Peyer's patch (tissue), 4 donors: Measurements from ENCODE around the gene IFT81. TPM values are rescaled to one million over a fixed set of nuclear protein-coding genes. Genes with fewer than 3 reads are reported as not detected.
"Not testable (repeated sequence)": the region's sequence is repeated elsewhere in the genome, so short reads cannot be mapped to it uniquely, and the experiment has no call there.

Experiments
- DNase-seq, 3 donors: peaks; one replicate each; pipeline ENCODE4 v3.0.0-alpha.2; 2017 to 2019
- H3K27ac ChIP-seq, 4 donors: fragments of 200-600 bp; sonication (generic); one replicate each; pipeline ENCODE4 v1.5.1; 2016 to 2019
- H3K27me3 ChIP-seq, 2 donors: fragments of 200-600 bp; sonication (generic); one replicate each; pipeline ENCODE4 v1.5.1; 2019
- H3K36me3 ChIP-seq, 3 donors: fragments of 200-600 bp; sonication (generic); one replicate each; pipeline ENCODE4 v1.5.1; 2016 to 2019
- H3K4me1 ChIP-seq, 4 donors: fragments of 200-600 bp; sonication (generic); one replicate each; pipeline ENCODE4 v1.5.1; 2016 to 2019
- H3K4me3 ChIP-seq, 4 donors: fragments of 200-600 bp; sonication (generic); 1 replicate in 3 of 4; 2 replicates in 1 of 4; pipeline ENCODE4 v1.5.1; 2016 to 2019; ENCODE audit warnings: mild to moderate bottlenecking in 1 of 4
- H3K9me3 ChIP-seq, 4 donors: fragments of 200-600 bp; sonication (generic); one replicate each; pipeline ENCODE4 v1.5.1; 2016 to 2019; ENCODE audit warnings: mild to moderate bottlenecking in 1 of 4
- CTCF ChIP-seq, 6 experiments: fragments of 450-650 bp in 4 of 6; fragments of 200-600 bp in 2 of 6; sonication (generic) in 1 of 6; IDR thresholded peaks; one replicate each; pipeline ENCODE4 v1.5.1; 2017 to 2019; ENCODE audit warnings: antibody characterized with exemption in 6 of 6, mild to moderate bottlenecking in 3 of 6, moderate library complexity in 1 of 6
- POLR2A ChIP-seq, 2 donors: fragments of 450-650 bp; IDR thresholded peaks; one replicate each; pipeline ENCODE4 v1.5.1; 2017; ENCODE audit warnings: antibody characterized with exemption in 2 of 2, mild to moderate bottlenecking in 2 of 2, moderate library complexity in 2 of 2
- total RNA-seq, 4 donors: library from RNA; depleted of rRNA; stranded (reverse); fragments of >200 nt; gene quantifications; one replicate each; pipeline ENCODE4 v1.1.0, GENCODE V29; 2016

The IFT81 gene
- total RNA-seq, 4 donors from 2014 or later: 2.5 to 20.6 (median 7.5) TPM

- DNase-seq: no peak
- Histone ChIP-seq H3K27ac (no peak overlapping the region), H3K36me3 (no peaks in the 10 kb centered on the region), H3K4me1 (peaks cover 0 to 3% (median 0%) of the 10 kb centered on the region in 4 donors), H3K9me3 (no peaks in the 10 kb centered on the region), H3K27me3 (no peaks in the 10 kb centered on the region), H3K4me3 (no peak overlapping the region)
- TF ChIP-seq POLR2A (IDR thresholded peaks at IDR 0.05) (no peak), CTCF (IDR thresholded peaks at IDR 0.05) (no peak)
Measured at GRCh38 chr12:110227138-110227537, 103.0 kb downstream of the IFT81 start.

GRCh38 chr12:110228348-110228747, 104.2 kb downstream of the IFT81 start:
- not testable (repeated sequence) for H3K36me3 ChIP-seq, H3K27me3 ChIP-seq, H3K9me3 ChIP-seq, H3K27ac ChIP-seq, H3K4me1 ChIP-seq, DNase-seq, H3K4me3 ChIP-seq

GRCh38 chr12:110228756-110229155, 104.6 kb downstream of the IFT81 start:
- peaks cover 0 to 5% (median 2%) of the 10 kb centered on the region in 4 donors for H3K4me1 ChIP-seq

GRCh38 chr12:110229409-110229808, 105.3 kb downstream of the IFT81 start:
- TF ChIP-seq CTCF (IDR thresholded peaks at IDR 0.05): no peak
- no peak for TF ChIP-seq POLR2A (IDR thresholded peaks at IDR 0.05)
- H3K4me1 ChIP-seq: peaks cover 0 to 11% (median 3%) of the 10 kb centered on the region in 4 donors
- DNase-seq: no peak
- H3K9me3 ChIP-seq: no peaks in the 10 kb centered on the region
- H3K27ac ChIP-seq: no peak overlapping the region
- H3K27me3 ChIP-seq: no peaks in the 10 kb centered on the region
- no peaks in the 10 kb centered on the region for H3K36me3 ChIP-seq
- H3K4me3 ChIP-seq: no peak overlapping the region

More at GRCh38 chr12:110228756-110229155, 104.6 kb downstream of the IFT81 start:
- H3K27me3 ChIP-seq: no peaks in the 10 kb centered on the region
- TF ChIP-seq CTCF (IDR thresholded peaks at IDR 0.05) (no peak), POLR2A (IDR thresholded peaks at IDR 0.05) (no peak)
- H3K9me3 ChIP-seq: no peaks in the 10 kb centered on the region
- no peaks in the 10 kb centered on the region for H3K36me3 ChIP-seq
- no peak overlapping the region for H3K27ac ChIP-seq
- DNase-seq: no peak
- H3K4me3 ChIP-seq: no peak overlapping the region

- H3K27ac ChIP-seq: no peak overlapping the region
- no peak for TF ChIP-seq POLR2A (IDR thresholded peaks at IDR 0.05)
- no peak for TF ChIP-seq CTCF (IDR thresholded peaks at IDR 0.05)
- H3K36me3 ChIP-seq: no peaks in the 10 kb centered on the region
- no peaks in the 10 kb centered on the region for H3K9me3 ChIP-seq
- DNase-seq: no peak
- peaks cover 0 to 12% (median 2%) of the 10 kb centered on the region in 4 donors for H3K4me1 ChIP-seq
- no peak overlapping the region for H3K4me3 ChIP-seq
- no peaks in the 10 kb centered on the region for H3K27me3 ChIP-seq
Measured at GRCh38 chr12:110230655-110231054, 106.5 kb downstream of the IFT81 start.

GRCh38 chr12:110233212-110233903, 109.2 kb downstream of the IFT81 start:
- no peak overlapping the region for H3K4me3 ChIP-seq

More at GRCh38 chr12:110233212-110233903, 109.2 kb downstream of the IFT81 start:
- H3K27ac ChIP-seq: peak overlapping the region in 3 of 4 donors; percentile 33 to 79 (median 71)
- H3K9me3 ChIP-seq: no peaks in the 10 kb centered on the region
- no peaks in the 10 kb centered on the region for H3K27me3 ChIP-seq
- peaks cover 0 to 12% (median 2%) of the 10 kb centered on the region in 4 donors for H3K4me1 ChIP-seq
- no peaks in the 10 kb centered on the region for H3K36me3 ChIP-seq
- TF ChIP-seq CTCF (IDR thresholded peaks at IDR 0.05) (no peak), POLR2A (IDR thresholded peaks at IDR 0.05) (no peak)
- DNase-seq: peak in 1 of 3 donors; percentile 56
